GM12878 (cell line): ENCODE measurements around the gene POU3F3. TPM values are rescaled to one million over a fixed set of nuclear protein-coding genes. Genes with fewer than 3 reads are reported as not detected.

Experiments used
- ATAC-seq: fragments of 200-7000 bp; cut with Tn5 transposase; 3 replicates; pipeline ENCODE4 v1.9.1; 2020; ENCODE audit warnings: mild to moderate bottlenecking, moderate library complexity
- BruUV-seq: library from RNA; stranded (reverse); fragments of 400-500 nt; replicated peaks from 2 replicates; lab custom pipeline; 2021; lab: Mats Ljungman, UMichigan
- CTCF ChIA-PET: fragments of 300-600 bp; sonication (Branson Sonifier 250); formaldehyde crosslinking; extraction: SDS; loops from one replicate; lab custom pipeline; 2021; ENCODE audit warnings: inconsistent platforms; lab: Yijun Ruan, JAX
- POLR2A ChIA-PET: fragments of 350-600 bp; formaldehyde crosslinking; extraction: SDS; loops from one replicate; lab custom pipeline; 2021; ENCODE audit warnings: inconsistent platforms; lab: Charles Lee
- RAD21 ChIA-PET: fragments of 300-600 bp; sonication (Branson Sonifier 250); formaldehyde crosslinking; loops from one replicate; lab custom pipeline; 2023; ENCODE audit warnings: antibody characterized with exemption; ENCODE audit not compliant: unreplicated experiment; lab: Charles Lee
- SMC1A ChIA-PET: fragments of 300-600 bp; sonication (Branson Sonifier 250); formaldehyde crosslinking; loops from one replicate; lab custom pipeline; 2023; ENCODE audit not compliant: unreplicated experiment, uncharacterized antibody; lab: Charles Lee
- DNase-seq: peaks from one replicate; pipeline ENCODE4 v3.0.0-alpha.2; 2011; ENCODE audit warnings: low read depth, low spot score
- FAIRE-seq: peaks from 3 replicates; lab custom pipeline; 2011; peaks lifted over from hg19 to GRCh38; lab: Jason Lieb, UNC
- H2AFZ ChIP-seq: 2 replicates; pipeline ENCODE4 v1.6.0; 2011; ENCODE audit warnings: low read depth, low read length, control low read depth; ENCODE audit not compliant: control insufficient read depth
- H3K27ac ChIP-seq: 2 replicates; pipeline ENCODE4 v1.5.1; 2011; ENCODE audit warnings: control low read depth; ENCODE audit not compliant: control insufficient read depth, insufficient read depth
- H3K27me3 ChIP-seq, 2 experiments: replicated peaks in 1 of 2; 2 replicates each; pipeline versions ENCODE4 v1.6.0 to v1.6.1; 2011; ENCODE audit warnings: low read length in 1 of 2; ENCODE audit not compliant: control insufficient read depth in 2 of 2, insufficient read depth in 2 of 2
- H3K36me3 ChIP-seq, 2 experiments: 2 replicates each; pipeline ENCODE4 v1.5.1; 2011; ENCODE audit warnings: low read length in 1 of 2; ENCODE audit not compliant: control insufficient read depth in 2 of 2, insufficient read depth in 2 of 2
- H3K4me1 ChIP-seq: 2 replicates; pipeline ENCODE4 v1.6.1; 2011; ENCODE audit warnings: mild to moderate bottlenecking, low read length, moderate library complexity, mixed read lengths; ENCODE audit not compliant: control insufficient read depth, insufficient read depth
- H3K4me2 ChIP-seq: 2 replicates; pipeline ENCODE4 v1.6.0; 2011; ENCODE audit warnings: control low read depth; ENCODE audit not compliant: control insufficient read depth, insufficient read depth
- H3K4me3 ChIP-seq: fragments of 200-600 bp; sonication (generic); 2 replicates; pipeline ENCODE4 v1.5.1; 2016
- H3K79me2 ChIP-seq: 2 replicates; pipeline ENCODE4 v1.6.0; 2011; ENCODE audit warnings: low read length; ENCODE audit not compliant: control insufficient read depth, insufficient read depth
- H3K9ac ChIP-seq: 2 replicates; pipeline ENCODE4 v1.8.0; 2011; ENCODE audit warnings: low read length, control low read depth, mixed read lengths; ENCODE audit not compliant: control insufficient read depth, insufficient read depth
- H3K9me3 ChIP-seq: replicated peaks from 3 replicates; pipeline ENCODE4 v1.5.1; 2011; ENCODE audit warnings: mild to moderate bottlenecking, low read length; ENCODE audit not compliant: control insufficient read depth, insufficient read depth
- H4K20me1 ChIP-seq: 2 replicates; pipeline ENCODE4 v1.6.0; 2011; ENCODE audit not compliant: control insufficient read depth, insufficient read depth
- ASH2L ChIP-seq: fragments of 300-600, 200-600 bp; sonication (generic); IDR thresholded peaks from 2 replicates; pipeline ENCODE4 v1.6.1; 2017; ENCODE audit warnings: low read depth, mild to moderate bottlenecking, borderline replicate concordance
- EGR1 ChIP-seq, 2 experiments: IDR thresholded peaks; 1 replicate in 1 of 2; 2 replicates in 1 of 2; pipeline ENCODE4 v1.6.1; 2011 to 2012; ENCODE audit warnings: low read depth in 2 of 2, low read length in 2 of 2, borderline replicate concordance in 1 of 2, mild to moderate bottlenecking in 1 of 2, moderate library complexity in 1 of 2
- MEF2A ChIP-seq: IDR thresholded peaks from 2 replicates; pipeline ENCODE4 v1.6.1; 2011; ENCODE audit warnings: low read depth, mild to moderate bottlenecking, low read length, moderate library complexity; ENCODE audit not compliant: insufficient read depth
- RBBP5 ChIP-seq: fragments of 200-600 bp; sonication (generic); conservative IDR thresholded peaks from 2 replicates; pipeline ENCODE4 v1.6.1; 2016
- SREBF2 ChIP-seq: IDR thresholded peaks from 2 replicates; pipeline ENCODE4 v1.6.1; 2012; ENCODE audit warnings: mild to moderate bottlenecking, low read length
- TCF12 ChIP-seq: IDR thresholded peaks from 2 replicates; pipeline ENCODE4 v1.6.1; 2011; ENCODE audit warnings: low read depth, mild to moderate bottlenecking, low read length
- ZNF207 ChIP-seq: fragments of 450-650 bp; IDR thresholded peaks from 2 replicates; pipeline ENCODE4 v1.6.1; 2014; ENCODE audit warnings: antibody characterized with exemption, mild to moderate bottlenecking, borderline replicate concordance
- WGBS: methylation state at CpG from one replicate; pipeline ENCODE4 v1.1.6; 2016; ENCODE audit warnings: low lambda C conversion rate; ENCODE audit not compliant: insufficient replicate concordance, insufficient coverage; ENCODE audit errors: missing lambda C conversion rate; 5-methylcytosine and 5-hydroxymethylcytosine counted together
- in situ Hi-C: fragments of 300-500 bp; cut with MboI; formaldehyde crosslinking; loops from 9 replicates; pipeline ENCODE4 v1.14.3; 2018; ENCODE audit warnings: mixed read lengths
- intact Hi-C: fragments of 100-400 bp; cut with micrococcal nuclease; formaldehyde crosslinking; loops from one replicate; pipeline ENCODE4 v1.14.2; 2022; ENCODE audit not compliant: unreplicated experiment
- polyA plus RNA-seq, 11 experiments: library from polyadenylated mRNA; depleted of rRNA in 4 of 11; unstranded in 6 of 11; stranded (reverse) in 5 of 11; fragments of >200 nt; fragmentation: Nextera tagmentation in 4 of 11; fragmentation: Illumina TruSeq in 1 of 11; extraction: Ambion mirVana in 4 of 11; extraction: Trizol in 1 of 11; gene quantifications; 1 replicate in 1 of 11; 2 replicates in 10 of 11; pipeline versions ENCODE4 v1.2.1 to v1.2.3, GENCODE V29; 2011 to 2016; ENCODE audit warnings: inconsistent platforms in 2 of 11, missing spikeins in 2 of 11, low read depth in 1 of 11
- total RNA-seq, 4 experiments: library from RNA; depleted of rRNA in 3 of 4; stranded (reverse); fragments of >200 nt in 3 of 4; fragmentation: Illumina TruSeq in 1 of 4; extraction: Trizol in 1 of 4; gene quantifications; 2 replicates each; pipeline versions ENCODE4 v1.2.1 to v1.2.3, GENCODE V29; 2013 to 2021
- TF ChIP-seq, protein P1 (sequence below): IDR thresholded peaks from 2 replicates; pipeline ENCODE4 v1.6.1; 2012; ENCODE audit warnings: low read depth, low read length, improper control_type of control experiment

POU3F3 gene
- total and polyA plus RNA-seq, 10 of the 15 experiments (the other 5 are each of a cell fraction or from before 2014, with no cell fraction given): not detected

- TF ChIP-seq EGR1 (IDR thresholded peaks at IDR 0.05; ENCODE audit: borderline replicate concordance in 1 of 2, low read depth in 2 of 2, low read length in 2 of 2): no peak
- no peak for TF ChIP-seq MEF2A
- TF ChIP-seq ASH2L: no peak
- TF ChIP-seq TCF12: no peak
- no peak for TF ChIP-seq RBBP5
- TF ChIP-seq, protein P1, sequence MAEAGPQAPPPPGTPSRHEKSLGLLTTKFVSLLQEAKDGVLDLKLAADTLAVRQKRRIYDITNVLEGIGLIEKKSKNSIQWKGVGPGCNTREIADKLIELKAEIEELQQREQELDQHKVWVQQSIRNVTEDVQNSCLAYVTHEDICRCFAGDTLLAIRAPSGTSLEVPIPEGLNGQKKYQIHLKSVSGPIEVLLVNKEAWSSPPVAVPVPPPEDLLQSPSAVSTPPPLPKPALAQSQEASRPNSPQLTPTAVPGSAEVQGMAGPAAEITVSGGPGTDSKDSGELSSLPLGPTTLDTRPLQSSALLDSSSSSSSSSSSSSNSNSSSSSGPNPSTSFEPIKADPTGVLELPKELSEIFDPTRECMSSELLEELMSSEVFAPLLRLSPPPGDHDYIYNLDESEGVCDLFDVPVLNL: no peak
- no peak for TF ChIP-seq SREBF2
- TF ChIP-seq, all 136 proteins: peak for 0
Measured at GRCh38 chr2:104873689-104874054, 19.8 kb downstream of the POU3F3 start (continued).

- Histone ChIP-seq H4K20me1 (no peaks in the 10 kb centered on the region), H3K4me1 (no peaks in the 10 kb centered on the region)
- DNase-seq: no peak
- no peak for TF ChIP-seq ZNF207
- TF ChIP-seq, all 136 proteins: peak for 0
- FAIRE-seq (no peak), ATAC-seq (no peak)
- Histone ChIP-seq H3K4me2 (no peak overlapping the region), H3K4me3 (no peak overlapping the region), H3K27me3 (peaks cover 11 to 22% of the 10 kb centered on the region in 2 experiments), H3K9ac (no peak overlapping the region), H3K27ac (no peak overlapping the region), H3K79me2 (no peaks in the 10 kb centered on the region), H2AFZ (no peak overlapping the region), H3K36me3 (no peaks in the 10 kb centered on the region), H3K9me3 (no peaks in the 10 kb centered on the region)
- CTCF ChIA-PET: interaction anchor here (1.4 kb wide), 1 partner anchor 25 kb away, joined by 3 read pairs; no protein-coding TSS in a partner anchor
- BruUV-seq: no TSS peak
- POLR2A ChIA-PET: no interaction called here
- 59% methylated on average over 6 of the region's 6 CpGs for WGBS
- in situ Hi-C loops: loop anchor here (10.0 to 25.0 kb wide), 2 partner anchors 837 to 1709 kb away; no protein-coding TSS in a partner anchor
- RAD21 ChIA-PET: no interaction called here
- intact Hi-C loops: loop anchor here (5.0 kb wide), 1 partner anchor 1712 kb away; no protein-coding TSS in a partner anchor
- SMC1A ChIA-PET: no interaction called here
Measured at GRCh38 chr2:104874230-104874629, 20.3 kb downstream of the POU3F3 start.
